Naive thymus-derived CD4-positive, alpha-beta T cell (primary cell): ENCODE results near the gene KLK10. TPM values are rescaled to one million over a fixed set of nuclear protein-coding genes. Genes with fewer than 3 reads are reported as not detected.

ENCODE experiments used
- ATAC-seq: fragments of 150-1000 bp; cut with Tn5 transposase; 2 replicates; pipeline ENCODE4 v1.10.0; 2021; ENCODE audit warnings: mild to moderate bottlenecking, moderate library complexity
- CTCF ChIA-PET: fragments of 350-600 bp; sonication (Branson Sonifier 250); formaldehyde crosslinking; loops from one replicate; lab custom pipeline; 2021; ENCODE audit warnings: antibody characterized with exemption; lab: Charles Lee
- POLR2A ChIA-PET: fragments of 350-600 bp; sonication (Branson Sonifier 250); formaldehyde crosslinking; loops from one replicate; lab custom pipeline; 2021; ENCODE audit warnings: antibody characterized with exemption, inconsistent platforms; lab: Charles Lee
- DNase-seq, 9 donors: peaks; one replicate each; pipeline versions ENCODE4 v3.0.0 to v3.0.0-alpha.2; 2020 to 2022; ENCODE audit warnings: mixed read lengths in 1 of 9
- H3K27ac ChIP-seq: one replicate; pipeline ENCODE4 v1.7.0; 2013; ENCODE audit warnings: mild to moderate bottlenecking, low read depth, low read length, moderate library complexity
- H3K27me3 ChIP-seq, 2 donors: one replicate each; pipeline ENCODE4 v1.7.0; 2013; ENCODE audit warnings: low read length in 2 of 2, mild to moderate bottlenecking in 2 of 2, moderate library complexity in 2 of 2; ENCODE audit not compliant: control insufficient read depth in 2 of 2, insufficient read depth in 2 of 2
- H3K36me3 ChIP-seq, 3 experiments: 1 replicate in 2 of 3; 2 replicates in 1 of 3; pipeline ENCODE4 v1.7.0; 2013; ENCODE audit warnings: low read length in 3 of 3, mild to moderate bottlenecking in 3 of 3, moderate library complexity in 1 of 3; ENCODE audit not compliant: insufficient read depth in 3 of 3, control insufficient read depth in 2 of 3
- H3K4me1 ChIP-seq, 2 donors: one replicate each; pipeline ENCODE4 v1.7.0; 2013; ENCODE audit warnings: low read length in 2 of 2, mild to moderate bottlenecking in 2 of 2, moderate library complexity in 1 of 2; ENCODE audit not compliant: control insufficient read depth in 2 of 2, insufficient read depth in 2 of 2
- H3K4me3 ChIP-seq: 2 replicates; pipeline ENCODE4 v1.7.0; 2013; ENCODE audit warnings: mild to moderate bottlenecking, low read length
- H3K9me3 ChIP-seq, 3 experiments: 1 replicate in 2 of 3; 2 replicates in 1 of 3; pipeline ENCODE4 v1.7.0; 2013; ENCODE audit warnings: low read length in 3 of 3; ENCODE audit not compliant: control insufficient read depth in 2 of 3
- H3K27ac Mint-ChIP-seq, 9 donors: one replicate each; pipeline ENCODE4 v1.8.0; 2020 to 2022; ENCODE audit warnings: mixed read lengths in 9 of 9, mild to moderate bottlenecking in 8 of 9, moderate library complexity in 5 of 9, inconsistent platforms in 2 of 9
- H3K27me3 Mint-ChIP-seq, 5 donors: one replicate each; pipeline ENCODE4 v1.8.0; 2021 to 2022; ENCODE audit warnings: mixed read lengths in 5 of 5, mild to moderate bottlenecking in 1 of 5
- H3K36me3 Mint-ChIP-seq, 5 donors: one replicate each; pipeline ENCODE4 v1.8.0; 2020 to 2022; ENCODE audit warnings: mixed read lengths in 5 of 5, mild to moderate bottlenecking in 3 of 5, inconsistent platforms in 1 of 5
- H3K4me1 Mint-ChIP-seq, 7 donors: one replicate each; pipeline ENCODE4 v1.8.0; 2020 to 2022; ENCODE audit warnings: mixed read lengths in 7 of 7, mild to moderate bottlenecking in 3 of 7, inconsistent platforms in 1 of 7
- H3K4me3 Mint-ChIP-seq, 10 donors: one replicate each; pipeline ENCODE4 v1.8.0; 2020 to 2022; ENCODE audit warnings: mild to moderate bottlenecking in 10 of 10, mixed read lengths in 10 of 10, moderate library complexity in 6 of 10, inconsistent platforms in 2 of 10
- H3K9me3 Mint-ChIP-seq, 11 donors: one replicate each; pipeline ENCODE4 v1.8.0; 2020 to 2022; ENCODE audit warnings: mixed read lengths in 11 of 11, mild to moderate bottlenecking in 4 of 11, inconsistent platforms in 1 of 11, moderate library complexity in 1 of 11
- intact Hi-C, 2 donors: fragments of 100-400 bp; cut with micrococcal nuclease; formaldehyde crosslinking; loops; one replicate each; pipeline ENCODE4 v1.15.1; 2023
- polyA plus RNA-seq, 2 donors: library from polyadenylated mRNA; unstranded; fragments of 300-500 nt; fragmentation: Illumina TruSeq; gene quantifications; one replicate each; pipeline ENCODE4 v1.2.3, GENCODE V29; 2021
- total RNA-seq, 6 experiments: library from RNA in 5 of 6; stranded (reverse) in 5 of 6; gene quantifications; 1 replicate in 5 of 6; 2 replicates in 1 of 6; pipeline ENCODE4 v1.2.3 and lab custom pipeline; 2021 to 2026

The KLK10 gene
- total and polyA plus RNA-seq, 7 experiments from 2014 or later, result not detected

DNA sequence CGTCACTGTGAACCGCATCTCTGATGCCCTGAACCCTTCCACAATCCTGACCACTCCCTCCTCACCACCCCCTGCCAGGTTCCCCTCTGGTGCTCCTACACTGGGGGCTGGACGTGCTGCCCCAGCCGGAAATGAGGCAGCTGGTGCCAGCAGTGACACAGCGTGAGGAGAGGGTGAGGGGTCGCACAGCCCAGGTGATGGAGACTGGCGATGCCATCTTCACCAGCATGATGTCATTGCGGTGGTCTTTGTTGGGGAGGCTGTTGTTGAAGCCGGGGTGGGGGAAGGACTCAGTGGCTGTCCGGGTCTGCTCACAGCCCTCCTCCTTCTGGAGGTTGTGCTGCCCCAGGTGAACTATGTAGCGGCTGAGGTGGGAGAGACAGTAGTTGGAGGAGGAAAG lies 4.4 kb upstream of the KLK10 start:
- no peak for DNase-seq
- ChIA-PET POLR2A (no interaction called here), CTCF (no interaction called here)
- H3K4me3 Mint-ChIP-seq, result no peak overlapping the region
- peaks cover 0 to 2% (median 0%) of the 10 kb centered on the region in 11 donors for H3K9me3 Mint-ChIP-seq
- H3K27ac Mint-ChIP-seq, result no peak overlapping the region
- Histone ChIP-seq H3K36me3 (no peaks in the 10 kb centered on the region), H3K4me3 (no peak overlapping the region), H3K27me3 (no peaks in the 10 kb centered on the region), H3K4me1 (no peaks in the 10 kb centered on the region), H3K9me3 (no peaks in the 10 kb centered on the region), H3K27ac (no peak overlapping the region)
- intact Hi-C loops, result no loop called here
- peaks cover 0 to 4% (median 0%) of the 10 kb centered on the region in 5 donors for H3K36me3 Mint-ChIP-seq
- H3K4me1 Mint-ChIP-seq, result peaks cover 0 to 10% (median 5%) of the 10 kb centered on the region in 7 donors
- peaks cover 19 to 64% (median 46%) of the 10 kb centered on the region in 5 donors for H3K27me3 Mint-ChIP-seq
- ATAC-seq, result no peak

- no peak for DNase-seq
- Mint-ChIP-seq H3K27me3 (peaks cover 31 to 66% (median 52%) of the 10 kb centered on the region in 5 donors), H3K36me3 (peaks cover 0 to 4% (median 2%) of the 10 kb centered on the region in 5 donors), H3K27ac (no peak overlapping the region), H3K4me3 (no peak overlapping the region), H3K4me1 (peaks cover 8 to 19% (median 15%) of the 10 kb centered on the region in 7 donors), H3K9me3 (peaks cover 0 to 3% (median 0%) of the 10 kb centered on the region in 11 donors)
- Histone ChIP-seq H3K27ac (no peak overlapping the region), H3K36me3 (no peaks in the 10 kb centered on the region), H3K4me3 (no peak overlapping the region), H3K9me3 (no peaks in the 10 kb centered on the region), H3K4me1 (no peaks in the 10 kb centered on the region), H3K27me3 (no peaks in the 10 kb centered on the region)
- CTCF ChIA-PET, result interaction anchor here (2.0 kb wide), 1 partner anchor 148 kb away, joined by 9 read pairs; no protein-coding TSS in a partner anchor
- POLR2A ChIA-PET, result no interaction called here
- intact Hi-C loops, result no loop called here
- no peak for ATAC-seq
Observed at GRCh38 chr19:51022526-51022925, 3.0 kb upstream of the KLK10 start.

- ChIA-PET CTCF (interaction anchor here (0.6 to 2.0 kb wide), 5 partner anchors 147 to 238 kb away, joined by 3 to 9 read pairs (median 4); no protein-coding TSS in a partner anchor), POLR2A (no interaction called here)
- Mint-ChIP-seq H3K4me1 (peaks cover 8 to 25% (median 23%) of the 10 kb centered on the region in 7 donors), H3K36me3 (peaks cover 0 to 7% (median 0%) of the 10 kb centered on the region in 5 donors), H3K9me3 (peaks cover 0 to 3% (median 0%) of the 10 kb centered on the region in 11 donors), H3K27me3 (peaks cover 44 to 69% (median 54%) of the 10 kb centered on the region in 5 donors), H3K4me3 (peak overlapping the region in 1 of 10 donors; percentile 41), H3K27ac (no peak overlapping the region)
- no peaks in the 10 kb centered on the region for H3K9me3 ChIP-seq
- H3K27me3 ChIP-seq, result no peaks in the 10 kb centered on the region
- DNase-seq (peak in 6 of 9 donors; percentile 7 to 25 (median 16)), ATAC-seq (no peak)
- no peak overlapping the region for H3K4me3 ChIP-seq
- H3K4me1 ChIP-seq, result no peaks in the 10 kb centered on the region
- H3K27ac ChIP-seq, result no peak overlapping the region
- intact Hi-C loops, result loop anchor here in 1 of 2 donors (1.0 kb wide), 1 partner anchor 75 kb away; no protein-coding TSS in a partner anchor
- no peaks in the 10 kb centered on the region for H3K36me3 ChIP-seq
Observed at GRCh38 chr19:51020988-51021651, 1.6 kb upstream of the KLK10 start.

- intact Hi-C loops, result no loop called here
- H3K4me1 Mint-ChIP-seq, result peaks cover 17 to 25% (median 23%) of the 10 kb centered on the region in 7 donors
- H3K27ac Mint-ChIP-seq, result no peak overlapping the region
- POLR2A ChIA-PET, result no interaction called here
- peaks cover 0 to 7% (median 0%) of the 10 kb centered on the region in 5 donors for H3K36me3 Mint-ChIP-seq
- Histone ChIP-seq H3K9me3 (no peaks in the 10 kb centered on the region), H3K27ac (no peak overlapping the region), H3K36me3 (no peaks in the 10 kb centered on the region), H3K27me3 (peaks cover 0 to 8% of the 10 kb centered on the region in 2 donors), H3K4me1 (no peaks in the 10 kb centered on the region), H3K4me3 (no peak overlapping the region)
- H3K4me3 Mint-ChIP-seq, result peak overlapping the region in 8 of 10 donors; percentile 46 to 83 (median 72)
- no peak for DNase-seq
- peaks cover 63 to 75% (median 66%) of the 10 kb centered on the region in 5 donors for H3K27me3 Mint-ChIP-seq
- CTCF ChIA-PET, result no interaction called here
- peak; percentile 14 for ATAC-seq
- peaks cover 0 to 3% (median 0%) of the 10 kb centered on the region in 11 donors for H3K9me3 Mint-ChIP-seq
Observed at GRCh38 chr19:51018745-51019543, 565 bp downstream of the KLK10 start.

- Histone ChIP-seq H3K27ac (no peak overlapping the region), H3K9me3 (no peaks in the 10 kb centered on the region), H3K36me3 (no peaks in the 10 kb centered on the region), H3K27me3 (peaks cover 0 to 8% of the 10 kb centered on the region in 2 donors), H3K4me3 (no peak overlapping the region), H3K4me1 (no peaks in the 10 kb centered on the region)
- Mint-ChIP-seq H3K27me3 (peaks cover 60 to 71% (median 65%) of the 10 kb centered on the region in 5 donors), H3K9me3 (peaks cover 0 to 3% (median 0%) of the 10 kb centered on the region in 11 donors), H3K36me3 (peaks cover 0 to 7% (median 0%) of the 10 kb centered on the region in 5 donors), H3K4me1 (peaks cover 17 to 25% (median 23%) of the 10 kb centered on the region in 7 donors), H3K4me3 (peak overlapping the region in 6 of 10 donors; percentile 53 to 83 (median 70)), H3K27ac (peak overlapping the region in 1 of 9 donors; percentile 38)
- peak; percentile 40 for ATAC-seq
- intact Hi-C loops, result no loop called here
- DNase-seq, result peak in 2 of 9 donors; percentile 26 to 38
- ChIA-PET POLR2A (no interaction called here), CTCF (interaction anchor here (1.0 to 1.1 kb wide), 2 partner anchors 35 to 78 kb away, joined by 3 to 4 read pairs; no protein-coding TSS in a partner anchor)
Observed at GRCh38 chr19:51016798-51017683, 2.5 kb downstream of the KLK10 start.
